ENCODE data around the gene SACS. TPM values are rescaled to one million over a fixed set of nuclear protein-coding genes. Genes with fewer than 3 reads are reported as not detected.

SACS gene
- total RNA-seq, 4 donors from 2014 or later = 4.4 to 7.6 (median 5.5) TPM

GRCh38 chr13:23436680-23437079 is 3.2 kb upstream of the SACS start:
- 41 to 92% methylated on average over 5 of the region's 5 CpGs for WGBS, 2 donors (ENCODE audit: low coverage in 1 of 2)
- Histone ChIP-seq H3K27ac (no peak overlapping the region), H3K4me3 (no peak overlapping the region), H3K27me3 (peaks cover 21% of the 10 kb centered on the region), H3K9me3 (no peaks in the 10 kb centered on the region), H3K4me1 (peaks cover 0 to 5% (median 0%) of the 10 kb centered on the region in 4 donors), H3K36me3 (no peaks in the 10 kb centered on the region)
- no peak for DNase-seq
- no peak for TF ChIP-seq POLR2A (IDR thresholded peaks at IDR 0.05)
- no peak for TF ChIP-seq CTCF (IDR thresholded peaks at IDR 0.05)
- no peak for TF ChIP-seq POLR2AphosphoS5 (IDR thresholded peaks at IDR 0.05)
- TF ChIP-seq EP300 (IDR thresholded peaks at IDR 0.05; ENCODE audit: low read depth) = no peak
- intact Hi-C loops (cut with DNase I; ENCODE audit: low total_unique reads) = loop anchor here (10.0 kb wide), 1 partner anchor 62 kb away; no protein-coding TSS in a partner anchor
- in situ Hi-C loops (cut with MboI; ENCODE audit: low pct_ligation_motif_present in 1 of 4, low pct_unique_long_range_greater_than_20kb in 1 of 4, low sequenced_read_pairs in 3 of 4) = no loop called here

- in situ Hi-C loops (cut with MboI; ENCODE audit: low pct_ligation_motif_present in 1 of 4, low pct_unique_long_range_greater_than_20kb in 1 of 4, low sequenced_read_pairs in 3 of 4) = no loop called here
- intact Hi-C loops (cut with DNase I; ENCODE audit: low total_unique reads) = loop anchor here (10.0 kb wide), 1 partner anchor 60 kb away; no protein-coding TSS in a partner anchor
- Histone ChIP-seq H3K4me3 (no peak overlapping the region), H3K9me3 (no peaks in the 10 kb centered on the region), H3K4me1 (peaks cover 0 to 5% (median 0%) of the 10 kb centered on the region in 4 donors), H3K27ac (no peak overlapping the region), H3K36me3 (no peaks in the 10 kb centered on the region), H3K27me3 (peaks cover 21% of the 10 kb centered on the region)
- 88% methylated on average over 4 of the region's 4 CpGs; no CpG with 5 or more reads in 1 of the 2 donors for WGBS, 2 donors (ENCODE audit: low coverage in 1 of 2)
- TF ChIP-seq EP300 (IDR thresholded peaks at IDR 0.05; ENCODE audit: low read depth) (no peak), POLR2AphosphoS5 (IDR thresholded peaks at IDR 0.05) (no peak), POLR2A (IDR thresholded peaks at IDR 0.05) (no peak), CTCF (IDR thresholded peaks at IDR 0.05) (no peak)
- DNase-seq = no peak
These were observed 989 bp upstream of the SACS start for GRCh38 chr13:23434491-23434890.

- WGBS, 2 donors (ENCODE audit: low coverage in 1 of 2) = 63 to 65% methylated on average over 6 of the region's 6 CpGs
- peak overlapping the region in 1 of 4 donors; percentile 40 for H3K4me3 ChIP-seq
- H3K9me3 ChIP-seq = no peaks in the 10 kb centered on the region
- H3K36me3 ChIP-seq = no peaks in the 10 kb centered on the region
- DNase-seq = no peak
- H3K27ac ChIP-seq = peak overlapping the region in 1 of 4 donors; percentile 27
- intact Hi-C loops (cut with DNase I; ENCODE audit: low total_unique reads) (loop anchor here (10.0 kb wide), 1 partner anchor 58 kb away; no protein-coding TSS in a partner anchor), in situ Hi-C loops (cut with MboI; ENCODE audit: low pct_ligation_motif_present in 1 of 4, low pct_unique_long_range_greater_than_20kb in 1 of 4, low sequenced_read_pairs in 3 of 4) (no loop called here)
- H3K4me1 ChIP-seq = peaks cover 0 to 12% (median 4%) of the 10 kb centered on the region in 4 donors
- no peak for TF ChIP-seq EP300 (IDR thresholded peaks at IDR 0.05; ENCODE audit: low read depth)
- no peak for TF ChIP-seq CTCF (IDR thresholded peaks at IDR 0.05)
- no peak for TF ChIP-seq POLR2A (IDR thresholded peaks at IDR 0.05)
- TF ChIP-seq POLR2AphosphoS5 (IDR thresholded peaks at IDR 0.05) = no peak
- H3K27me3 ChIP-seq = peaks cover 21% of the 10 kb centered on the region
These were observed 876 bp downstream of the SACS start for GRCh38 chr13:23432626-23433025.

GRCh38 chr13:23430664-23431063 is 2.8 kb downstream of the SACS start:
- WGBS, 2 donors (ENCODE audit: low coverage in 1 of 2) = 40 to 68% methylated on average over 1 to 5 of the region's 5 CpGs
- Histone ChIP-seq H3K9me3 (no peaks in the 10 kb centered on the region), H3K27ac (no peak overlapping the region), H3K4me1 (peaks cover 2 to 20% (median 9%) of the 10 kb centered on the region in 4 donors), H3K4me3 (no peak overlapping the region), H3K36me3 (no peaks in the 10 kb centered on the region), H3K27me3 (peaks cover 21% of the 10 kb centered on the region)
- DNase-seq = no peak
- in situ Hi-C loops (cut with MboI; ENCODE audit: low pct_ligation_motif_present in 1 of 4, low pct_unique_long_range_greater_than_20kb in 1 of 4, low sequenced_read_pairs in 3 of 4) = no loop called here
- intact Hi-C loops (cut with DNase I; ENCODE audit: low total_unique reads) = loop anchor here (10.0 kb wide), 1 partner anchor 56 kb away; no protein-coding TSS in a partner anchor
- TF ChIP-seq EP300 (IDR thresholded peaks at IDR 0.05; ENCODE audit: low read depth) (no peak), POLR2A (IDR thresholded peaks at IDR 0.05) (no peak), CTCF (IDR thresholded peaks at IDR 0.05) (no peak), POLR2AphosphoS5 (IDR thresholded peaks at IDR 0.05) (no peak)
